GM12891 (cell line): ENCODE measurements around the gene ZACN.
"Not testable (repeated sequence)": the region's sequence is repeated elsewhere in the genome, so short reads cannot be mapped to it uniquely, and the experiment has no call there.

Experiments
- DNase-seq: peaks from one replicate; pipeline ENCODE4 v3.0.0; 2011; ENCODE audit warnings: low spot score; ENCODE audit not compliant: insufficient read length
- FAIRE-seq: peaks from 2 replicates; lab custom pipeline; 2011; peaks lifted over from hg19 to GRCh38; lab: Jason Lieb, UNC
- PAX5 ChIP-seq: IDR thresholded peaks from 2 replicates; pipeline ENCODE4 v1.6.1; 2011; ENCODE audit warnings: low read length, moderate library complexity, mild to moderate bottlenecking; ENCODE audit not compliant: insufficient read depth, severe bottlenecking
- POLR2A ChIP-seq: IDR thresholded peaks from 2 replicates; pipeline ENCODE4 v1.6.1; 2011; ENCODE audit warnings: low read depth, low read length, control low read depth
- POLR2AphosphoS5 ChIP-seq: IDR thresholded peaks from 2 replicates; pipeline ENCODE4 v1.6.1; 2011; ENCODE audit warnings: low read depth, low read length, control low read depth
- POU2F2 ChIP-seq: IDR thresholded peaks from 2 replicates; pipeline ENCODE4 v1.6.1; 2011; ENCODE audit warnings: low read depth, mild to moderate bottlenecking, control low read depth, low read length, moderate library complexity
- SPI1 ChIP-seq: IDR thresholded peaks from 2 replicates; pipeline ENCODE4 v1.6.1; 2011; ENCODE audit warnings: low read depth, low read length, control low read depth
- TAF1 ChIP-seq: IDR thresholded peaks from 2 replicates; pipeline ENCODE4 v1.6.1; 2011; ENCODE audit warnings: low read depth, low read length, control low read depth

The ZACN gene

GRCh38 chr17:76076146-76076764, 2.7 kb upstream of the ZACN start:
- TF ChIP-seq POU2F2 (no peak), TAF1 (no peak), POLR2A (no peak), SPI1 (no peak)
- no peak for FAIRE-seq
- peak; percentile 31 for DNase-seq

GRCh38 chr17:76076765-76077583, 2.0 kb upstream of the ZACN start:
- TF ChIP-seq POLR2AphosphoS5 (no peak), SPI1 (peak; percentile 66)
- DNase-seq (peak; percentile 50), FAIRE-seq (no peak)

GRCh38 chr17:76077584-76078110, 1.3 kb upstream of the ZACN start:
- TF ChIP-seq POLR2A (no peak), POU2F2 (no peak), POLR2AphosphoS5 (no peak), PAX5 (no peak), TAF1 (no peak), SPI1 (no peak)
- peak; percentile 39 for DNase-seq

GRCh38 chr17:76078370-76078769, 612 bp upstream of the ZACN start:
- not testable (repeated sequence) for FAIRE-seq, DNase-seq

More at GRCh38 chr17:76077584-76078110, 1.3 kb upstream of the ZACN start:
- no peak for FAIRE-seq

DNA sequence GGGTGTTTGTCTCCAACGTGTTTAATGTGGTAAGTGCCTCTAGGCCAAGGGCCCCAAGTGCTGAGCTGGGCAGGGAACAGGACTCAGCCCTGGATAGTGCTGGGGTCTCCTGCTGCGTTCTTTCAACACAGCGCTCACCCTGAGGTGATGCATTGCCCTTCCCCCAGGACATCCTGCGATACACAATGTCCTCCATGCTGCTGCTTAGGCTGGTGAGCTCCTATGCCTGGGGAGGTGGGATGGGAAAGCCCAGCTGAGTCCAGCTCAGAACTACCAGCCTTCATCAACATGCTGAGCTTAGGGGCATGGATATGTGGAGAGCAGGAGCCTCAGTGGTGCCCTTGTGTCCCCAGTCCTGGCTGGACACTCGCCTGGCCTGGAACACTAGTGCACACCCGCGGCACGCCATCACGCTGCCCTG, 563 bp downstream of the ZACN start:
- DNase-seq = peak; percentile 14
- FAIRE-seq = no peak
- TF ChIP-seq PAX5 = no peak
- TF ChIP-seq POU2F2 = no peak
- no peak for TF ChIP-seq TAF1

DNA sequence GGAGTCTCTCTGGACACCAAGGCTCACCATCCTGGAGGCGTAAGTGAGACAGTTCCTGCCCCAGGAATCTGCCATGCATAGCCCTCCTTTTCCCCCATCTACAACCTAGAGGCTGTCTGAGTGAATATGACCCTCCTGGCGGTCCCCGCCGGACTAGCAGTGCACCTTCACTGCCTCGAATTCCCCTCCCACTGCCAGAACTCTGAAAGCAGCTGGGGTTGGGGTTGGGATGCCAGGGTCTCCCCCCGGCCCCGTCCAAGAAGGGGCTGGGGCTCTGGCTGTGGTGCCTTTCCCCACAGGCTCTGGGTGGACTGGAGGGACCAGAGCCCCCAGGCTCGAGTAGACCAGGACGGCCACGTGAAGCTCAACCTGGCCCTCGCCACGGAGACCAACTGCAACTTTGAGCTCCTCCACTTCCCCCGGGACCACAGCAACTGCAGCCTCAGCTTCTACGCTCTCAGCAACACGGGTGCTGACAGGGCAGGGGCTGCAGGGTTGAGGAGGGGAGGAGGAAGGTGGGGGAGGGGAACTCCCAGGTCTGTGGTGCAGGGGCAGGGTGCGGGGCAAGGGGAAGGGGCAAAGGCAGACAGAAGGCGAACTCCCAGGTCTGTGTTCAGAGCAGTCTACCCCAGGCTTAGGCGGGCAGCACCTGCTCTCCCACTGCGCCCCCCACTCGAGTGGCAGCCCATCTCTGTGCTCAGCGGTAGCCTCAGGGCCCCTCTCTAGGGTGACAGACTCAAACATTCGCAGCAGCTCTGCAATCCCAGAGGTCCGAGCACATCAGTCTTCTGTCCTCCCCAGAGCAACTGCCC, 1.2 kb downstream of the ZACN start:
- DNase-seq (peak; percentile 22), FAIRE-seq (no peak)
- no peak for TF ChIP-seq PAX5
- no peak for TF ChIP-seq TAF1
- TF ChIP-seq POLR2AphosphoS5 = no peak
- TF ChIP-seq POU2F2 = no peak
- no peak for TF ChIP-seq SPI1
- no peak for TF ChIP-seq POLR2A

- DNase-seq (no peak), FAIRE-seq (no peak)
- peak; percentile 54; the same call in 1 of the 2 replicates for TF ChIP-seq POLR2AphosphoS5
- no peak for TF ChIP-seq SPI1
- no peak for TF ChIP-seq TAF1
Observed at GRCh38 chr17:76080768-76081287, 1.8 kb downstream of the ZACN start.

DNA sequence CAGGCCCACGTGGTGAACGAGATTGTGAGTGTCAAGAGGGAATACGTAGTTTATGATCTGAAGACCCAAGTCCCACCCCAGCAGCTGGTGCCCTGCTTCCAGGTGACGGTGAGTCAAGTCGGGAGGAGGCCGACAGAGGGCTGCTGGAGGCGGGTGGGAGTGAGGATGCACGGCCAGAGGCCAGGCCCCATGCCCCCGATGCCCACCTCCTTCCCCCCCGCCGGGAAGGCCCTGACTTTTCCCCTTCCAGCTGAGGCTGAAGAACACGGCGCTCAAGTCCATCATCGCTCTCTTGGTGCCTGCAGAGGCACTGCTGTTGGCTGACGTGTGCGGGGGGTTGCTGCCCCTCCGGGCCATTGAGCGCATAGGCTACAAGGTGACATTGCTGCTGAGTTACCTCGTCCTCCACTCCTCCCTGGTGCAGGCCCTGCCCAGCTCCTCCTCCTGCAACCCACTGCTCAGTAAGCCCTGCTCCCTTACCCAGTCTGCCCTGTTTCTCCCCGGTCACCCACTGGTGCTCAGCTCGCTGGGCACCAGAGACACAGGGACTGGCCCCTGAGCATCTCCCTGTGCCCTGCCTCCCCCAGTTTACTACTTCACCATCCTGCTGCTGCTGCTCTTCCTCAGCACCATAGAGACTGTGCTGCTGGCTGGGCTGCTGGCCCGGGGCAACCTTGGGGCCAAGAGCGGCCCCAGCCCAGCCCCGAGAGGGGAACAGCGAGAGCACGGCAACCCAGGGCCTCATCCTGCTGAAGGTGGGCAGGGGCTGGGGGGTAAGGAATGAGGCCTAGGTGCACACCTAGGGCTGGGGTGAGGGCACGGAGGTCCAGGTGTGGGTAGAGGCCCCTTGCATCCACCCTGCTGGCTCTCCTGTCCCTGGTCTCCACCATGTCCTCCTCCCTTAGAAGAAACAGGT, 2.6 kb downstream of the ZACN start:
- DNase-seq (peak; percentile 28), FAIRE-seq (no peak)
- no peak for TF ChIP-seq POLR2AphosphoS5
- TF ChIP-seq SPI1 = no peak
- no peak for TF ChIP-seq PAX5
- TF ChIP-seq POU2F2 = no peak

GRCh38 chr17:76082326-76083251, 3.6 kb downstream of the ZACN start:
- FAIRE-seq (no peak), DNase-seq (peak; percentile 12)
- TF ChIP-seq POU2F2 (no peak), POLR2AphosphoS5 (no peak), TAF1 (no peak), POLR2A (no peak), SPI1 (no peak), PAX5 (no peak)
